Stomach smooth muscle (tissue), 2 donors: Measurements from ENCODE around the gene PA2G4.
A peak's percentile ranks its signal among the peaks of the same experiment; 100 is the strongest.

Source experiments
- H3K27ac ChIP-seq: one replicate; pipeline ENCODE4 v1.7.0; 2013; ENCODE audit warnings: mild to moderate bottlenecking, low read length, inconsistent platforms
- H3K27me3 ChIP-seq, 2 donors: one replicate each; pipeline ENCODE4 v1.7.0; 2013; ENCODE audit warnings: low read length in 2 of 2; ENCODE audit not compliant: insufficient read depth in 2 of 2, control insufficient read depth in 1 of 2
- H3K36me3 ChIP-seq, 2 donors: one replicate each; pipeline ENCODE4 v1.7.0; 2013; ENCODE audit warnings: low read length in 2 of 2; ENCODE audit not compliant: control insufficient read depth in 2 of 2, insufficient read depth in 2 of 2
- H3K4me1 ChIP-seq: one replicate; pipeline ENCODE4 v1.7.0; 2013; ENCODE audit warnings: low read length; ENCODE audit not compliant: control insufficient read depth, insufficient read depth
- H3K4me3 ChIP-seq, 2 donors: one replicate each; pipeline ENCODE4 v1.7.0; 2013; ENCODE audit warnings: low read length in 2 of 2
- H3K9ac ChIP-seq, 2 donors: one replicate each; pipeline ENCODE4 v1.7.0; 2013; ENCODE audit warnings: low read length in 2 of 2, mild to moderate bottlenecking in 1 of 2
- H3K9me3 ChIP-seq, 2 donors: one replicate each; pipeline ENCODE4 v1.7.0; 2013; ENCODE audit warnings: low read length in 2 of 2; ENCODE audit not compliant: control insufficient read depth in 2 of 2
- donor health status: healthy.
- donor health status: Pancreatic carcinoma.

PA2G4 gene

DNA sequence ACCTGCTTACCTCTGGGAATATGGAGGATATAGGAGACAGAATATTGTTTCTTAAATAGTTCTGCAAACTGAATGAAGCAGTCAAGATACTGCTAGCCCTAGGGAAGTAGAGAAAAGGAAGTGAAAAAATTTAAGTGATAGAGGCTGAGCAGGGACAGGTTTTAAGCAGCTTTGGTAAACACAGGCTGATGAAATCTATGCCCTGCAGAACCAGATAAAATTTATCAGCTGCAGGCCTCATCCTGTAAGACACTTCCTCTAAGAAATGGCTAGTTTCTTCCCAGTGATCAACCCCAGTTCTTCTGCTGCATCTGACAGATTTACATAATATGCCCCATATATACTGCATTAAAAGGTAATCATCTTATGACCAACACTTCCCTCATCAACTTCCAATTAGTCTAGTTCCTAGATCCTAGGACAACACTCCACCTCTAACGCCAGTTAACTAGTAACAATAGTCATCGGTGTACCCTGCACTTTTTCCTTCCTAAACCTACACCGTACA lies 22.4 kb downstream of the PA2G4 start:
- Histone ChIP-seq H3K27ac (peak overlapping the region; percentile 83), H3K4me1 (peaks cover 59% of the 10 kb centered on the region), H3K36me3 (peaks cover 12 to 19% of the 10 kb centered on the region in 2 donors), H3K9ac (peak overlapping the region; percentile 65 to 81), H3K4me3 (peak overlapping the region; percentile 65 to 95), H3K9me3 (no peaks in the 10 kb centered on the region), H3K27me3 (no peaks in the 10 kb centered on the region)

DNA sequence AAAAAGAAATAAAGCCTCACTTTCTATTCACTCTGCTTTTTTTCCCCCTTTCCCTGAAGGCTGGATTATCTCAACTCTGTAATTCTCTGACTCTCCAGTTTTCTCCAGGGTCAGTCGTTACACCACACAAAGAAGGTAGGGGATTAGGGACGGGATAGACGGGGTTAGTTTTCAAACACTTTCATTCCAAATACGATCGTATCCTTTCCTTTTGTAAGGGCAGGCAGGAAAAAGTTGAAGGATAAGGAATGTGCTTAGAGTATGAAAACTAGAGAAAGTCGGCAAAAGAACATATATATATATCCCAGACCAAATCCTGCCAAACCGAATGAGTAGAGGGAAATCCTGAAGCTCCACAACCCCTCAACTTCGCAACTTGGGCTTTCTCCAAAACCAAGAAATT lies 23.1 kb downstream of the PA2G4 start:
- Histone ChIP-seq H3K4me3 (peak overlapping the region; percentile 65 to 95), H3K9me3 (no peaks in the 10 kb centered on the region), H3K9ac (peak overlapping the region; percentile 65 to 81), H3K27ac (peak overlapping the region; percentile 83), H3K36me3 (peaks cover 19 to 25% of the 10 kb centered on the region in 2 donors), H3K27me3 (no peaks in the 10 kb centered on the region), H3K4me1 (peaks cover 52% of the 10 kb centered on the region)

DNA sequence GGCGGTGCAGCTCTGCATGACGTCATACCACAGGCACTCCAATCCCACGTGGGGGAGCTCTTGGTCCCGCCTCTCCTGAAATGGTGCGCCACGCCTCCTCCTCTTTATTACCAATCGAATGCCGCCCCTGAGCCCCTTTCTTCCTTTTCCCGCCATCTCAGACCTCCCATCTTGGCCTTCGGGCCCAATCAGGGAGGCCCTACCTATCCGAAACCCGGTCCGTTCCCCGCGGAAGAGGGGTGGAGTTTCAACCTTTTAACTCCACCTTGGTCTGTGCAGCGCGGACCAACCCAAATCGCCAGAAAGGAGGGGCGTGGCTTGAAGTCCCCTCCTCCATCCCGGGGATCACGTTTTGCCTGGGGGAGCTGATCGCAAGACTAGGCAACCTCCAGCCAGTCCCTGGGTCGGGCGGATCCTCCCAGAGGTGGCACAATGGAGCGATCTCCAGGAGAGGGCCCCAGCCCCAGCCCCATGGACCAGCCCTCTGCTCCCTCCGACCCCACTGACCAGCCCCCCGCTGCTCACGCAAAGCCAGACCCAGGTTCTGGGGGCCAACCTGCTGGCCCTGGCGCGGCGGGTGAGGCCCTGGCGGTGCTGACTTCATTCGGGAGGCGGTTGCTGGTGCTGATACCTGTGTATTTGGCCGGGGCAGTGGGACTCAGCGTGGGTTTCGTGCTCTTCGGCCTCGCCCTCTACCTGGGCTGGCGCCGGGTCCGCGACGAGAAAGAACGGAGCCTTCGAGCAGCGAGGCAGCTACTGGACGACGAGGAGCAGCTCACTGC lies 23.7 kb downstream of the PA2G4 start, which contains the start of gene ESYT1:
TSS of gene ESYT1 (plus strand) at position 380 of the 782 bp plus-strand sequence. CDS start at position 433, 53 bp downstream.
- peaks cover 46% of the 10 kb centered on the region for H3K4me1 ChIP-seq
- H3K27ac ChIP-seq = peak within 1 kb of the TSS; percentile 83
- H3K9me3 ChIP-seq = no peaks in the 10 kb centered on the region
- peak within 1 kb of the TSS; percentile 80 to 92 for H3K9ac ChIP-seq
- H3K4me3 ChIP-seq = peak within 1 kb of the TSS; percentile 94 to 95
- no peaks in the 10 kb centered on the region for H3K27me3 ChIP-seq
- peaks cover 21 to 28% of the 10 kb centered on the region in 2 donors for H3K36me3 ChIP-seq

DNA sequence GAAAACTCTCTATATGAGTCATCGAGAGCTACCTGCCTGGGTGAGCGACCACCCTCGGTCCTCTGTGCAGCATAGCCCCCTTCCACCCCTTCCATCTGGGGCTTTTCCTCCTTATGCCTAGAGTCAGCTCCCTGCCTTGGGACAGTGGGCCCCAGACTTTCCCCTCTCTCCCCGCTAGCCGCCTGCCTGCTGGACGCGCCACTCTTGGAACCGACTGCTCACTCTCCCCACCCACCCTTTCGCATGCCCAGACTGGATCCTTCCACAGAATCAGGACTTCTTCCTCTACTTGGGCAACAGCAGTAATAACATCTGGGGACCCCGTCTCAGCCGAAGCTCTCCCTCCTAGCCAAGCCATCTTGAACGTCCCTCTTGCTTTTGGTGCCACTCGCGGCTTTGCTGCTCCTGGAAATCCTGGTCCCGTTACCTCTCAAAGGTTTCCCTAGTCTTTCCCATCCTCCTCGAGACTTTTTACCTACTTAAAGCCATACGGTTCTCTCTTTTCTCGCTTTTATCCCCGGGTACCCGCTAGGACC lies 24.4 kb downstream of the PA2G4 start:
- H3K27ac ChIP-seq = peak overlapping the region; percentile 80
- H3K9me3 ChIP-seq = no peaks in the 10 kb centered on the region
- peaks cover 42% of the 10 kb centered on the region for H3K4me1 ChIP-seq
- H3K27me3 ChIP-seq = no peaks in the 10 kb centered on the region
- peaks cover 28 to 34% of the 10 kb centered on the region in 2 donors for H3K36me3 ChIP-seq
- H3K4me3 ChIP-seq = peak overlapping the region; percentile 94 to 95
- peak overlapping the region; percentile 80 to 92 for H3K9ac ChIP-seq

DNA sequence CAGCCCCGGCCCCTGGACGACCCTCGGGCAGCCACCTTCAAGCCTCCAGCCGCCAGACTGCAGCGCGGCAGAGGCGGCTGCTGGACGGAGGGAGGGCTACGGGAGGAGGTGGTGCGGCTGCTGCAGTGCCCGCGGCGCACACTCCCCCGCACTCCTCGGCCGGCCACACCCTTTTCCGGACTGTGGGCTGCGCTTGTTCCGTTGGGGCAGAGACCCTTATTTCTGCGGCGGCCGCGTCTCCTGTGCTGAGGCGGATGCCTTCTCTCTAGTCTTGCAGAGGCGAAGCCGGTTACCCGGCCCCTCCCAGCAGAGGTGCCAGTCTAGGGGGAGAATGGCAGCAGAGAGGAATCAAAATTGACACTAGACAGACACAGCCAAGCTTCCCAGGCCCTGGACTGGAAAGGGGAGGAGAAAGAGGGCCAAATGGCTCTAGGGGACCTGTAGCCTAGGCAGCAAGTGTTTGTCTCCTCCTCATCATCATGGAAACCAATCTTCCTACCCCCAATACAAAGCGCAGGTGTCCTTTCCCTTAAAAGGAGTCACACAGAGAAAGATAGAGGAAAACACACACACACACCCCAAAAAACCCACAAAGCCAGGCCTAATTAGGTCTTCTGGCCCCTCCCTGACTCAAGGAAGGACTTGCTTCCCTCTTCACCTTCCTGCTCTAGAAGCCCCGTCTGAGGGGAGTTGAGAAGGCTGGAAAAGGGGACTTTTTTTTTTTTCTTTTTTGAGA lies 25.0 kb downstream of the PA2G4 start:
- peak overlapping the region; percentile 80 to 92 for H3K9ac ChIP-seq
- H3K36me3 ChIP-seq = peaks cover 34 to 38% of the 10 kb centered on the region in 2 donors
- peaks cover 36% of the 10 kb centered on the region for H3K4me1 ChIP-seq
- no peaks in the 10 kb centered on the region for H3K9me3 ChIP-seq
- H3K4me3 ChIP-seq = peak overlapping the region; percentile 94 to 95
- peak overlapping the region; percentile 80 for H3K27ac ChIP-seq
- H3K27me3 ChIP-seq = no peaks in the 10 kb centered on the region

DNA sequence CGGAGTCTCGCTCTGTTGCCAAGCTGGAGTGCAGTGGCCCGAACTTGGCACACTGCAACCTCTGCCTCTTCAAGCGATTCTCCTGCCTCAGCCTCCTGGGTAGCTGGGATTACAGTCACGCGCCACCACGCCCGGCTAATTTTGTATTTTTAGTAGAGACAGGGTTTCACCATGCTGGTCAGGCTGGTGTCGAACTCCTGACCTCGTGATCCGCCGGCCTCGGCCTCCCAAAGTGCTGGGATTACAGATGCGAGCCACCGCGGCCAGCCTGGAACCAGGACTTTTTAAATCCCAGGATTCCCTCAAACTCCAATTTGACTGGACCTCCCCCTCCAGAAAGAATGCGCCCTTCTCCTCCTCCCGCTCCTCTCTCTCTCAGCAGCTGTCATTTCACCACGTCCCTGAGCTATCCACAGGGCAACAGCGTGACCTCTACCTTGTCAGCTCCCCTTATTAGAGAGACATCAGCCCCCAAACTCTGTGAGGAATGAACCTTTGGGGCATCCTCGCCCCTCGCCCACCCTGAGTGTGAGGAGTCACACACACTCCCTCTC lies 25.7 kb downstream of the PA2G4 start:
- Histone ChIP-seq H3K27ac (peak overlapping the region; percentile 80), H3K4me1 (peaks cover 34% of the 10 kb centered on the region)

DNA sequence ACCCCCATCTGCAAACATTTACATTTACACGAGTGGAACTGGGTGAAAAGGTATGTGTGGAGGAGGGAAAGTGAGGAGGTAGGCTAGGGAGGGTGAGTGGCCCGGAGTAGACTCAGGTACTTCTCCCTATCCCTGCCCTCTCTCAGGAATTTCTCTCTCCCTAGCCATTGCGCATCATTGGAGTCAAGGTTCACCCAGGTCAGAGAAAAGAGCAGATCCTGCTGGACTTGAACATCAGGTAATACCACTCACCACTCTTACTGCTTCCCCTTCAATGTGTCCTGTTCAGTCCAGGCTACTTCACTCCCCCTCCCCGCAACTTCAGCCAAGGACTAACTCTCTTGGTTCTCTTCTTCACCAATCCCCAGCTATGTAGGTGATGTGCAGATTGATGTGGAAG lies 26.5 kb downstream of the PA2G4 start:
- Histone ChIP-seq H3K27ac (peak overlapping the region; percentile 80), H3K36me3 (peaks cover 37 to 40% of the 10 kb centered on the region in 2 donors), H3K9ac (no peak overlapping the region)

More for the DNA sequence above, 25.7 kb downstream of the PA2G4 start:
- Histone ChIP-seq H3K9me3 (no peaks in the 10 kb centered on the region), H3K4me3 (peak overlapping the region; percentile 94 to 95), H3K9ac (peak overlapping the region; percentile 80 to 92), H3K36me3 (peaks cover 37 to 40% of the 10 kb centered on the region in 2 donors), H3K27me3 (no peaks in the 10 kb centered on the region)

DNA sequence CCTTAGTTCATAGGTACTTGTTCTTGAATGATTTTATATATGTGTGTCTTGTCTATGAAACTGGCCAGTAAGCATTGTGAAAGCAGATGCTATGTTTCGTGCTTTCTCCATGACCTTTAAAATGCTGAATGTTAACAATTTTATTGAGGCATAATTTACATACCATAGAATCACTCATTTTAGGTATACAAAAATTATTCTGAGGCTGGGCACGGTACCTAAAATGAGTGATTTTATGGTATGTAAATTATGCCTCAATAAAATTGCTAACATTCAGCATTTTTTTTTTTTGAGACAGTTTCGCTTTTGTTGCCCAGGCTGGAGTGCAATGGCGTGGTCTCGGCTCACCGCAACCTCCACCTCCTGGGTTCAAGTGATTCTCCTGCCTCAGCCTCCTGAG lies 30.5 kb downstream of the PA2G4 start:
- no peak overlapping the region for H3K27ac ChIP-seq
- no peaks in the 10 kb centered on the region for H3K9me3 ChIP-seq
- no peak overlapping the region for H3K9ac ChIP-seq
- H3K4me1 ChIP-seq = peaks cover 11% of the 10 kb centered on the region
- peaks cover 59 to 70% of the 10 kb centered on the region in 2 donors for H3K36me3 ChIP-seq
- no peak overlapping the region for H3K4me3 ChIP-seq
- H3K27me3 ChIP-seq = no peaks in the 10 kb centered on the region

More for the DNA sequence above, 26.5 kb downstream of the PA2G4 start:
- Histone ChIP-seq H3K9me3 (no peaks in the 10 kb centered on the region), H3K4me1 (peaks cover 28% of the 10 kb centered on the region), H3K4me3 (no peak overlapping the region), H3K27me3 (no peaks in the 10 kb centered on the region)

DNA sequence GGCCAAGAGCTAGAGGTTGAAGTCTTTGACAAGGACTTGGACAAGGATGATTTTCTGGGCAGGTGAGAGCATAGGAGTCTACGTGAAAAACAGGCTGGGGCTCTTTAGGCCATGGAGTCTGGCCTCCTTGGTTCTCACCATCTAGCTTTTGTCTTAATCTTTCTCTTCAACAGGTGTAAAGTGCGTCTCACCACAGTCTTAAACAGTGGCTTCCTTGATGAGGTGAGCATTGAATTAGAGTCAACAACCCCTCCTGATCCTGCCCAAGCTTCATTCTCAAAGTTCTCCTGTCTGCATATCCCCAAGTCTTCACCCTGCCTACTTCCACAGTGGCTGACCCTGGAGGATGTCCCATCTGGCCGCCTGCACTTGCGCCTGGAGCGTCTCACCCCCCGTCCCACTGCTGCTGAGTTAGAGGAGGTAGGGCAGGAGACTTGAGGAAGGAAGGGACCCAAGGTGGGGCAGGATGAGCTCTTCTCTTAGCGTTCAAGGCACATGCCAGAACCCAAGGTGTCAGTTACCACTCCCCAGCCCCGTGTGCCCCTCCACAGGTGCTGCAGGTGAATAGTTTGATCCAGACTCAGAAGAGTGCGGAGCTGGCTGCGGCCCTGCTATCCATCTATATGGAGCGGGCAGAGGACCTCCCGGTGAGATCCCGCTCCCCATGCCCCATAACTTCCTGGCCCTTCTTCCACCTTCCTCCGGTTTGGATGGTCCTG lies 33.7 kb downstream of the PA2G4 start:
- H3K27ac ChIP-seq = no peak overlapping the region
- H3K4me1 ChIP-seq = no peaks in the 10 kb centered on the region
- no peak overlapping the region for H3K4me3 ChIP-seq
- H3K36me3 ChIP-seq = peaks cover 57 to 66% of the 10 kb centered on the region in 2 donors
- no peaks in the 10 kb centered on the region for H3K27me3 ChIP-seq
- no peak overlapping the region for H3K9ac ChIP-seq
- H3K9me3 ChIP-seq = no peaks in the 10 kb centered on the region
